ENCODE measurements around the gene TLR5. TPM values are rescaled to one million over a fixed set of nuclear protein-coding genes. Genes with fewer than 3 reads are reported as not detected.

The TLR5 gene
- total RNA-seq, 1 donor from 2014 or later: 1.6 TPM

GRCh38 chr1:223081181-223081994 is 61.7 kb downstream of the TLR5 start:
- peak; percentile 91 for DNase-seq (ENCODE audit: low spot score)
- intact Hi-C loops (cut with DNase I): loop anchor here (1.0 to 10.0 kb wide), 4 partner anchors 41 to 617 kb away; no protein-coding TSS in a partner anchor

GRCh38 chr1:223079498-223079897 is 63.5 kb downstream of the TLR5 start:
- intact Hi-C loops (cut with DNase I): loop anchor here (5.0 kb wide), 2 partner anchors 47 to 152 kb away; no protein-coding TSS in a partner anchor
- DNase-seq (ENCODE audit: low spot score): no peak

- DNase-seq (ENCODE audit: low spot score): peak; percentile 79
- intact Hi-C loops (cut with DNase I): loop anchor here (5.0 kb wide), 2 partner anchors 45 to 150 kb away; no protein-coding TSS in a partner anchor
Observed at GRCh38 chr1:223077247-223077833, 65.7 kb downstream of the TLR5 start.

- intact Hi-C loops (cut with DNase I): loop anchor here (5.0 kb wide), 2 partner anchors 44 to 149 kb away; no protein-coding TSS in a partner anchor
Observed at GRCh38 chr1:223076362-223076761, 66.7 kb downstream of the TLR5 start.

GRCh38 chr1:223075834-223076233 is 67.2 kb downstream of the TLR5 start:
- intact Hi-C loops (cut with DNase I): loop anchor here (5.0 kb wide), 2 partner anchors 44 to 149 kb away; no protein-coding TSS in a partner anchor
- no peak for DNase-seq (ENCODE audit: low spot score)

More at GRCh38 chr1:223076362-223076761, 66.7 kb downstream of the TLR5 start:
- DNase-seq (ENCODE audit: low spot score): no peak

GRCh38 chr1:223074445-223075300 is 68.4 kb downstream of the TLR5 start:
- no peak for DNase-seq (ENCODE audit: low spot score)
- intact Hi-C loops (cut with DNase I): loop anchor here (5.0 kb wide), 2 partner anchors 42 to 147 kb away; no protein-coding TSS in a partner anchor

- intact Hi-C loops (cut with DNase I): no loop called here
- no peak for DNase-seq (ENCODE audit: low spot score)
Observed at GRCh38 chr1:223068900-223069665, 74.0 kb downstream of the TLR5 start.

GRCh38 chr1:223067914-223068313 is 75.1 kb downstream of the TLR5 start:
- intact Hi-C loops (cut with DNase I): no loop called here
- DNase-seq (ENCODE audit: low spot score): no peak

GRCh38 chr1:223066415-223066814 is 76.6 kb downstream of the TLR5 start:
- DNase-seq (ENCODE audit: low spot score): no peak
- intact Hi-C loops (cut with DNase I): no loop called here

GRCh38 chr1:223062177-223062576 is 80.9 kb downstream of the TLR5 start:
- no peak for DNase-seq (ENCODE audit: low spot score)
- intact Hi-C loops (cut with DNase I): no loop called here

- intact Hi-C loops (cut with DNase I): no loop called here
- peak; percentile 51 for DNase-seq (ENCODE audit: low spot score)
Observed at GRCh38 chr1:223059526-223059925, 83.5 kb downstream of the TLR5 start.

Other genes with a start within 250 kb of the TLR5 start
- gene SUSD4, start 220.9 kb upstream of the TLR5 start, total RNA-seq: 6.4 TPM